HuH-7.5 (cell line): ENCODE measurements around the gene PFDN1.

ENCODE experiments used
- DNase-seq: peaks from one replicate; pipeline ENCODE4 v3.0.0; 2011; ENCODE audit warnings: low spot score

PFDN1 gene

DNA sequence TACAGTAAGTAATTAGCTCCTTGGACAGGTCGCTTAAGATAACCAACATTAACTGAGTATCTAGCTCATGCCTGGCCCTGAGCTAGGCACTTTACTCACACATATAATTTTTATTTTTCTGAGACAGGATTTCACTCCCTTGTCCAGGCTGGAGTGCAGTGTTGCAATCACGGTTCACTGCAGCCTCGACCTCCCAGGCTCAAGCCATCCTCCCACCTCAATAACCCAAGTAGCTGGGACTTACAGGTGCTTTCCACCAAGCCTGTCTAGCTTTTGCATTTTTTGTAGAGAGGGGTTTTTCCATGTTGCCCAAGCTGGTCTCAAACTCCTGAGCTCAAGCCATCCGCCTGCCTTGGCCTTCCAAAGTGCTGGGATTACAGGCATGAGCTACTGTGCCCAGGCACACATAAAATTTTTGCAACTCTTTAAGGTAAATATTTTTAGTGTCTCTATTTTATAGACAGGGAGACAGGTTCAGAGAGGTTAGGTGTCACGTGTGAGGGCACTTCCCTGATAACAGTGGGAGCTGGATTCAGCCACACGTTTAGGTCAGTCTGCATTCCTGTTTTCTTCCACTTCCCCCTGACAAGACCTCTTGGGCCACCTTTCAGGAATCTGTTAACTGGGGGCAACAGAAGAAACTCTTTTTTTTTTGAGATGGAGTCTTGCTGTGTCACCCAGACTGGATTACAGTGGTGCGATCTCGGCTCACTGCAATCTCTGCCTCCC is 25.3 kb upstream of the PFDN1 start:
- no peak for DNase-seq

DNA sequence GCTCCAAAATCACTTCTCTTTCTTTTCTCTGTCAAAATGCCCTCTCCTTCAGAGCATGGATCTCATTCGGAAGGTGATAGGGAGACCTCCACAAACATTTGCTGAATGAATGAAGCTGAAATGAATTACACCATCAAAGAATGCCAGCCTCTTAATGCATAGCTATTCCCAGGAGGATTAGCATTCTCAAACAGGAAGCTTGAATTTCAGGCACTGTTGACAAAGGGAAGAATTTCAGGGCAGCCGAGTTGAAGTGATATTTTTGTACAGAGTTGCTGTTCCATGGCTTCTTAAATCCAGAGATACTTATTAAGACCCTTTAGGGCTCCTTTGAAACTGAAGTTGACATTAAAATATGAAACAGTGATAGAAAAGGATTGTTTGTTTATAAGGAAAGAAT is 24.7 kb upstream of the PFDN1 start:
- no peak for DNase-seq

DNA sequence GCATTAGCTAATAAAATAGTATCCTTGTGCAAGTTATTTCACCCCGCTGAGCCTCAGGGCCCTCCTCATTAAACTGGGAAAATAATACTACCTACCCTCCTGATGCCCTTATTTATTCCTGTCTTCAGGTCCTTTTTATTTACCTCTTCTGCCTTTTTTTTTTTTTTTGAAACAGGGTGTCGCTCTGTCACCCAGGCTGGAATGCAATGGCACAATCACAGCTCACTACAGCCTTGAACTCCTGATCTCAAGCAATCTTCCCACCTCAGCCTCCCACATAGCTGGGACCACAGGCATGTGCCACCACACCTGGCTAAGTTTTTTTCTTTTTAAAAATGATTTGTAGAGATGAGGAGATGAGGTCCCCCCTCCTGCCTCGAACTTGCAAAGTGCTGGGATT is 22.6 kb upstream of the PFDN1 start:
- no peak for DNase-seq

DNA sequence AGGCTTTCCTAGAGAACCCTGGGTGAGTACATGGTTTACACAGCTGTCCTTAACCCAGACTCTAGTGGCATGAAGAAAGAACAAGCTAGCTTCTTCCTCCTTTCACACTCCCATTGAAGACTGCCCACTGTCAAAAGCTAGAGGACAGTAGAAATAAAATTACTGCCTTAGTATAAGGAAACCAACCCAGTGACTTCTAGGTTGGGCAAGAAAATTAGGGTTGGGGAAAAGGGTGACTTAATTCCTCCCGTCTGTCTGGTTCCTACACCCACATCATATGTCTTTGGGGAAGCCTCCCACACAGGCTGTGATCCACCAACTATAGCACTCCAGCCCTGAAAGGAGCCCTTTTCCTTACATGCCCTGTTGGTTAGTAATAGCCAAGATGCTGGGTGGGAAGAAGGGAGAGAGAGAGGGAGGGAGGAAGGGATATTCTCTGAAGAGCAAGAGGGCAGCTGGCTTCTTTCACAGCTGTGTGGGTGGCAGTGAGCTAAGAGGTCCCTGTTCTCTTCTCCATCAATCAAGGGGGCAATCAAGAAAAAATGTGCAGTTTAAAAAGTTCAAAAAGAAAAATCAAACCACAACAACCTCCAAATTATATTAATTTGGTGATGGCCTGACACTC is 21.8 kb upstream of the PFDN1 start:
- no peak for DNase-seq

DNA sequence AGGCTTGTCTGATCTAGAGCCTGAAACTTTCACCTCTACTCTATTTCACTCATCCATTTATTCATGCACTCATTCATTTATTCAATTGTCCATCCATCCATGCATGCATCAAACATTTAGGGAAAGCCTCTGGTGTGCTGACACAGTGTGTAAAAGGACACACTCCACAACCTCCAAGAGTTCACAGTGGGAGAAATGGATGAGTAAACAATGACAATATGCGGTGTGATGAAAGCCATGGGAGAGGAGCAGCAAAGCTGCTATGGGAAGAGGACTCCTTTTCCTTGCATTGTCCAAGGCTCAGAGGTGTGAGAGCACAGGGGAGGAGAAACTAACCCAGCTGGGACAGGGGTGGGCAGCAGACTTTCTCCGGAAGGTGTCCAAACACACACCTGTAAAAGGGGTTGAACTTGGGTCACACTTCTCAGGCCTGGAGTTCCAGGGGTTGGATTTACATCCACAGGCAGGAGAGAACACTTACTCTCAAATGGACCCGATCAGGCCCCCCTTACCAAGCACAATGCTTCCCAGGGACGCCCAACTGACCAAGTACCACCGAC is 21.2 kb upstream of the PFDN1 start:
- no peak for DNase-seq

DNA sequence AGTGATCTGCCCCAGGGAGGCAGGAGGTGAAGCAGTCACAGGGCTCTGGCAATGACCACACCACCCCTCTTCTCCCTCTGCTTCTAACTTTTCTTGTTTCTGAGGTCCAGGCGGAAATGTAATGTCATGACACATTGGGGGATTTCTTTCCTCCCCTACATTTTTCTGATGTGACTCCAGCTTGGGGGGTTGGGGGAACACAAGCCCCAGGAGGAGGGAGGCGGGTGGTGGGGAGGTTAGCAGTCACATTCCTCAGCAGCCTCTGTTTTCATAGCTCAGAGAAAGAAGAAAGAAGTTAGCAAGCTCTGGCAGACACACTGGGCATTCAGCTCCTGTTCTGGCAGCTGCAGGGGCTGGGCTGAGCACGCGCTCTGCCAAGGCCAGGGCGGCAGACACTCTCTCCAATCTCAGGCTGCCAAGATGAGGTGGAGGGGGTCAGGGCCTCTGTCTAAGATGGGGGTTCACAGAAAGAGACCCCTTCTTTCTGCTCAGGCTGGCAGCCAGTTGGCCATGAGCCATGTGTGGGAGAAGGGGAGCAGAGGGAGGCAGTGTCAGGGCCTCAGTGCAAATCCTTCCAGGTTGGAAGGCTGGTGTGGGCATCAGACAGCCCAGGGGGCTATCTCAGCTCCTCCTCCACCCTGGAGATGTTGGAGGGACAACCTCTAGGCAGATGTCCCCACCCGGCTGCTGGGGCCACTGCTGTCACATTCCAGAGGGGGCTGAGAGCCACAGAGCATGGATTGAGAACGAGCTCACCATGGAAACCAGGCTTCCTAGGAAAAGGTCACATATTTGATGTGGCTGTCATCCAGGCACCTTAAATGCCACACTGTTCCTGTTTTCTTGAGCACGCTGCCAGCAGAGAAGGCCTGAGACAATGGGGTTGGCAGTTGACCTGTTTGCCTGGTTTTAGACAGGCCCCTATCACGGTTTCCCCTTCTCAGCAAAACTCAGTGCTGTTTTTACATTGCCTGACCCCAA is 20.1 kb upstream of the PFDN1 start:
- DNase-seq = no peak

DNA sequence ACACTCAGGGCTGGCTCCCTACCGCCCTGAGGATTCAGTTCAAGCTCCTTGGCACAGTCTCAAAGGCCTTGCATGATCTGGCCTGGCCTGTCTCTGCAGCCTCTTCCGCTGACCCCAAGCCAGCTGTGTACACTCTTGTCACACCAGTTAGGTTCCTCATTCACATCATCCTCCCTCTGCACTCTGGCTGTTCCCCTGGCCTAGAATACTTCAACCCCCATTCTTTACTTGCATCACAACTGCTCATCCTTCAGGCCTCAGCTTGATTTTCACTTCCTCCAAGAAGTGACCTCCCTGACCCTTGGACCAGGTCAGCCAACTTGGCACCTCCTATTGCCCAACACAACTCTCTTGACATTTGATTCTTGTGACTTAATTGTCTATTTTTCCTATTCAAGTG is 18.9 kb upstream of the PFDN1 start:
- DNase-seq = no peak

DNA sequence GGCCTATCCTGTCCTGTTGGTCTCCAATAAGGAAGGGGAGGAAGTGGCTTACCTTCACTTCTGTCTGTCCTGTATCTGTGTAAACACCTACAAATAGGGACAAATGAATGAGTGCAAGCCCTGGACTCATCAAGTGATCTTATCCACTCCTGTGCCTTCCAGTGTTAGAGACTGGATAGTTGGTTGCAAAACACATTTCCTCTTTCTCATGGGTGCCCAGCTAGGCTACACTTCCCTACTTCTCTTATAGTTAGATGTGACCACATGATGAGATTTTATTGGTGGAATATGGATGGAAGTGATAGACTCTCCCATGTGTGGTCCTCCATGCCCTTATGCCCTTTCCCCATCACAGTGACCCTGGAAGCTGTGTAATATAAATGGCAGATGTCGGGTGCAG is 16.9 kb upstream of the PFDN1 start:
- no peak for DNase-seq

DNA sequence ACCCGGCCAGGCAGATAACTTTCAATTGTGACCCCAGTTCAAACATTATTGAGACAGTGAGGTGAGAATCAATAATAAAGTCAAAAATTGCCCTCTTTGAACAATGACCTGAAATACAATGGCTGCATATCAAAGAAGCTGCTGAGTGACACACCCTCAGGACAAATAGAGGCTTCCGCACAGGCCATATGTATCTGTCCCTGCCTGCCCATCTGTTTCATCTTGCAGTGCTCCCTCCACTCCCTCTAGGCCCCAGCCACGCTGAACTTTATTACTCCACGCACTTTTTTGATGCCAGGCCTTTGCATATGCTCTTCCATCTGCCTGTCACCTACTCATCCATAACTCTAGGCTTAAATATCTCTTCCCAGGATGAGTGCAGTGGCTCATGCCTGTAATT is 15.9 kb upstream of the PFDN1 start:
- no peak for DNase-seq

DNA sequence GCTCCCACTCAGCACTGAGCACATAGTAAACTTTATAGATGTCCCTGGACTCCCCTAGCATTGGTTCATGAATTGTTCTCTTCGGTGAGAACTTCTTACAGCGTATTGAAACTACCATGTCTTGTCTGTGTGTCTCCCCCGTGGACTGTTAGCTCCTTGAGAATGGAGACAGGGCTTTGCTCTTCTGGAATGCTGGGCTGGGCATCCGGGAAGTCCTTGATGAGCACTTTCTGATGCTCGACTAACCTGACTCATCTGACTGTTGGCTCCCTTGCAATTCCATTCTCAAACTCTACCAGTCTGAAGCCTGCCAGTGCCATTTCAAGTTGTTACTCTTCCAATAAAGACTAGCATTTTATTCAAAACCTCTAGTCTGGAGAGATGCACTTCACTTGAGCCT is 15.0 kb upstream of the PFDN1 start:
- no peak for DNase-seq

DNA sequence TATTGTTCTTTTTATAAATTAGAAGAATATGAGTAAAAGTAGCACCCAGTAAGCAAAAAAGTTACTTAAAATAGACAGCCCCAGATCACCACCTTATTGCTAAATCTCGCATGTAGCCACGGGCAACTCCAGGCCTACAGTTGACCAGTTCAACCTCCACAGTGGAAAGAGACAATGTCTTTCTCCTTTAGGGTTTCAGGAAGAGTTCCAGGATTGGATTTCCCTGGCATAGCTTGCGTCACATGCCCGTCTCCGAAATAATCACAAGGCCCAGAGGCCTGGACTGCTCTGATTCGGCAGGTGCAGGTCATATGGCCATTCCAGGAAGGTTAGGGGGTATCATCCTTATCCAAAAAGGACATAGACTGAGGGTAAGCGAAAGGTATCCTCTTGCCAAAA is 9.9 kb upstream of the PFDN1 start:
- no peak for DNase-seq

DNA sequence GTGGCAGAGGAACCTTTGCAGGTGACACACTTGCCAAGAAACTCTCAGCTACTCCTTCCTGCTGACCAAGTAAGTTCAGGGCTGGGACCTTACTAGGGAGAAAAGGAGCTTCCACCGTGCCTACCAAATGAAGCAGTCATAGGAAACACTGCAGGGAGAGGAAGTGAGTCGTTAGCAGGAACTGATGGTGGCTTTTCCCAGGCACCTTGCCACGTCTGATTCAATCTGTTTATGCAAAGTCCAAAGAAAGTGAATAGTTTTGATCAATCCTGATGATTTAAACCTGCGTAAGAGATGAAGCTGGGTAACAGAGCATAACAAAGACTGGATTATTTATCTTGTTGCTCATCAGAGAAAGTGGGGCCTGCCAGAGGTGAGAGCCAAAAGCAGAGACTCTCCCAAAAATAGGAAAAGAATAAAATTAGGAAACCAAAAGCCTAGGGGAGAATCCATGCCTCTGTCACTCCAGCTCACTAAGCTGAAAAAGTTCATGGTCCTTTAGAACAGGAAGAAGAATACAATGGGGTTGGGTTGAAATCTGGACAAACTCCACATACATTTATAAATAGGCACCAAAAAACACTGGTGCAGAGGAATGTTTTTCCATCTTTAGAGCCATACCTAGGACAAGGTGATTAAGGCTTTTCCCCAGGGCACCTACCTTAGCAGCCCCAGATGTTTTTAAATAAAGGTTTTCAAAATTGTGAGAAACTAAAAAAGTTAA is 9.3 kb upstream of the PFDN1 start:
- DNase-seq = no peak

DNA sequence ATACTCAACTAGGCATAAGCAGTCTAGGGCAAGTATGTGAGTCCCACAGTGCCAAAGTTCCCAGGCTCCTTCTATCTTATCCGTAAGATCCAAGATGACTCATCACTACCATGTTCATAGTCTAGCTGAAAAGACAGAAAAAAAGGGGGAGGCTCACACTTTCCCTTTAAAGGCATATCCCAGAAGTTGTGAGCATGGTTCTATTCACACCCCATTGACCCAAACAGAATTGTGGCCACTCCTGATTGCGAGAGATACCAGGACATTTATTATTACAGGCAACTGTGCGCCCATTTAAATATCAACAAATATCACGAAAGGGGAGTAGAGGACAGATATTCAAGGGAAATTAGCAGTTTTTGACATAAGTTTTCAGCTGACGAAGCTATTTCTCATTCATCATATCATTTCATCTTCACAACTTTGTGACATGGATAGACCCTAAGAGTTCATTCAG is 8.1 kb upstream of the PFDN1 start:
- no peak for DNase-seq

DNA sequence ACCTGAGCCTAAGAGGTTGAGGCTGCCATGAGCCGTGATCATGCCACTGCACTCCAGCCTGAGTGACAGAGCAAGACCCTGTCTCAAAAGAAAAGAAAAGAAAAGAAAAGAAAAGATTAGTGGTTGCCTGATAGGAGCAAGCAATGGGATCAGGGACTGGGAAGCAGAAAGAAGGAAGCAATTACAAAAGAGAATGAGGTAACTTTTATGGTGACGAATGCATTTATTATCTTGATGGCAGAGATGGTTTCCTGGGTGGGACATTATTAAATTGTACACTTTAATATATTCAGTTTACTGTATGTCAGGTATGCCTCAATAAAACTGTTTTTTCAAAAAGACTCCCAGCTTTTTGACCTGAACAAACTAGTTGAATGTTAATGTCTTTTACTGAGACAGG is 7.5 kb upstream of the PFDN1 start:
- no peak for DNase-seq

DNA sequence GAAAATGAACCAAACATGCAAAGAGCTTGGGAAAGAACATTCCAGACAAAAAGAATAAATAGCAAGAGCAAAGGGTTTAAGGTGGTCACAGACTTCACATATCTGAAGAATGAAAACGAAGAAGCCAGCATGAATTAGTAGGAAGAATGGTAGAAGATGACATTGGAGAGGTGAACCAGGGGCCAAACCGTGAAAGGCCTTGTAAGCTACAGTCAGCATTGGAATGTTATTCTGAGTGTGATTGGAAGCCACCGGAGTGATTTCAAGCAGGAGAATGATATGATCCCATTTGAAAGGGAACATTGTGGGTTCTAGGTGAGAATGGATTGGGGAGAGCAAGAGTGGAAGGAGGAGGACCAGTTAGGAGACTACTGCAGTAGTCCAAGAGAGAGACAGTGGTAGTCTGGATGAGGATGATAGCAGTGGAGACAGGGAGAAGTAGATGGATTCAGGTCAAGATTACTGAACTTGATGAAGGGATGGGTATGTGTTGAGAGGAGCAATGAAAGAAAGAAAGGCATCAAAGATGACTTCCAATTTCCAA is 6.9 kb upstream of the PFDN1 start:
- DNase-seq = no peak

DNA sequence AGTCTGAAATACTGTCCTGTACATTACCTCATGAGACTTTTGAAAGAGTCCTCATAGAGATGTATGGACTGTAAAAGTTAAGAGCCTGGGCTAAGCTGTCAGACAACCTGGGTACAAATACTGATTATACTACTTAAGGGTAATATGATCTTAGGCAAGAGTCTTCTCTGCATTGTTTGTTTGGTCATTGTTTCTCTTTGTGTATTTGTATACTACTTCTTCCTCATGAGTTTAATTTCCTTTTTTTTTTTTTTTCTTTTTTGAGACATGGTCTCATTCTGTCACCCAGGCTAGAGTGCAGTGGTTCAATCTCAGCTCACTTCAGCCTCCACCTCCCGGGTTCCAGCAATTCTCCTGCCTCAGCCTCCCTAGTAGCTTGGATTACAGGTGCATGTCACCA is 2.6 kb upstream of the PFDN1 start:
- DNase-seq = no peak

DNA sequence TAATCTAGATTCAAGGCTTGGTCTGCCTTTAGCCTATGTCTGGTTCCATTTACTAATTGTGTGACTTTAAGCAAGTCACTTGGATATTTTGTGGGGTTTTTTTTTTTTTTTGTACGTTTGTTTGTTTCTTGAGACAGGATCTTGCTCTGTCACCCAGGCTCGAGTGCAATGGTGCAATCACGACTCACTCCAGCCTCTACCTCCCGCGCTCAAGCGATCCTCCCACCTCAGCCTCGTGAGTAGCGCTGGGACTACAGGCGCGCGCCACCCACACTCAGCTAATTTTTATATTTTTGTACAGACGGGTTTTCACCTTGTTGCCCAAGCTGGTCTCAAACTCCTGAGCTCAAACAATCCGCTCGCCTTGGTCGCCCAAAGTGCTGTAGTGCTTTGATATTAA is 1.1 kb upstream of the PFDN1 start:
- DNase-seq = no peak

DNA sequence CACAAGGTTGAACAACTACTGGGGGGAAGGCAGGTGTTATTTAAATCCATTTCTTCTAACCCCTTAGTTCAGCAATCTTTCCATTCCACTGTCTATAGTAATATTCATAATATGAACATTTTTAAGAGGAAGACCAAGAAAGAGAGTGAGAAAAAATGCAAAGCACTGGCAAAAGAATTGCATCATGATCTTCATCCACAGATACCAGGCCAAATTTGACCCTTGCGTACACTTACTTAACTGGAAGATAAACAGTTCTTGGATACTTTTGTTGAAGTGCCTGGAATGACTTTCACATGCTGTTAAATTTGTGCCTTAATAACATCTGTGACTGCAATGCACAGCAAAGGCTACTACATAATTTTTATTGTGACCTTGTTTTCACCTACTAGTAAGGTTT is 1.8 kb downstream of the PFDN1 start:
- DNase-seq = no peak

DNA sequence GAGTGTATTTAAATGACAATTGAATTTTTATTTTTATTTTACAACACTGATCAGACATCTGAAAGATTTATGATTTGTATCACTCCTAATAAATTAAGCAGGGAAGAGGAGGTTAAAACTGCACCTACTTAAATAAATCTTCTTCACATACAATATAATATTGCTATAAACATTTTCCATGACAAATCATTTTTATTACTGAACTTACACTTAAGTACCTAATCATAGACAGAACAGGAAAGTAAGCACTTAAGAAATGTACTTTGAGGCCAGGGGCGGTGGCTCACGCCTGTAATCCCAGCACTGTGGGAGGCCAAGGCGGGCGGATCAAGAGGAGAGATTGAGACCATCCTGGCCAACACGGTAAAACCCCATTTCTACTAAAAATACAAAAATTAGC is 3.8 kb downstream of the PFDN1 start:
- DNase-seq = no peak

DNA sequence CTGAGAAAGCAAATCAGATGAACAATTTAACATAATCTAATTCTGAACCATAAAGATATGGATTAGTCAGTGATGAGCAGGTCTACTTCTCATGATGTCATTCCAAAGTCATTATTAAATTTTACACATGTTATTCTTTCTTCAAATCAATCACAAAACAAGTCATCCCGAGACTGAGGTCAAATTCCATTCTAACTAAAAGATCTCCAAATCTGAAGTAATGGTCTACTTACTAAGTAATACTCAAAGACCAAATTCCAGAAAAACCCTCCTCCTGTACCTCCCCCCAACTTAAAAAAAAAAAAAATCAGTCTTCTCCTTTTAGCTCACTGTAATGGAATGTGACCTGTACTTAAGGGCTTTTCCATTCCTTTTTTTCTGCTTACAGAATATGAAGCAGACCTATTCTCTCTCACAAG is 4.7 kb downstream of the PFDN1 start:
- no peak for DNase-seq

DNA sequence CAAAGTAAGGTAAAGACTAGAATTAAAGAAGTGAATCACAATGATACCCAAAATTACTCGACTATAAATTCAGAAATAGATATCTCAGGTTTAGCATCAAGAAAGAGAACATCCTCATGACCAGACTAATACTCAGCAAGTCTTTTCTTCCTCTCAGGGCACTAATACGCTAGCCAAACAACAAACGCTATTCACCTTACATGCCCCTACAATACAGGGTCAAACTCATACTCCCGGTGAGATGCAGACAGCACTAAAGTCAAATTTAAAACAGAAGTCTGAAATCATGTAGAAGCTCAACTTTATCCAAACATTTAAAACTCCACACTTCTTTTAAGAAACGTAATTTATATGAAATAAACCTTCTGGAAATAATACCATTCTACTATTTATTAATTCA is 5.6 kb downstream of the PFDN1 start:
- DNase-seq = no peak

DNA sequence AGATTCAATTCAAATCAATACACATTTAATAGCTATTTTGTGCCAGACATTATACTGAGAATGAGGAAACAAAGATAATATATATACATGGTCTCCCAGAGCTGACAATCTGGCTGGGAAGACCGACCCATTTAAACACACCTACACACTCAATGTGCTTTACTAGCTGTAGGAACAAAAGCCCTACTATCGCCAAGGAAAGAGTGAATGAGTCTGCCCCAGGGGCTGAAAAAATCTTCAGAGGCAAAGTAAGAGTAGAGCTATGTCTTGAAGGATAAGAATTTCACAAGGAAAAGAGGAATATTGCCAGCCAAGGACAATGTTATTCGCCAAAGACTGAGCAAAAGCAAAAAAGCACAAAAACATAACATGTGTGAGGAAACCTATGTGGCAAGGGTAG is 6.6 kb downstream of the PFDN1 start:
- no peak for DNase-seq
